Measurements from ENCODE around the gene MTHFD1. TPM values are rescaled to one million over a fixed set of nuclear protein-coding genes. Genes with fewer than 3 reads are reported as not detected.

Gene MTHFD1
- total RNA-seq, 3 donors from 2014 or later (not counting 1 experiment from before 2014, with no cell fraction given) = 27.6 to 34.6 (median 28.0) TPM

- WGBS (ENCODE audit: insufficient coverage) = 94% methylated on average over 7 of the region's 7 CpGs
- ATAC-seq (no peak), DNase-seq (no peak)
- Mint-ChIP-seq H3K27ac (no peak overlapping the region), H3K36me3 (peaks cover 6% of the 10 kb centered on the region), H3K27me3 (ENCODE audit: low read depth in 2 of 2) (no peaks in the 10 kb centered on the region), H3K4me1 (no peaks in the 10 kb centered on the region), H3K9me3 (no peaks in the 10 kb centered on the region), H3K4me3 (no peak overlapping the region)
- Histone ChIP-seq H3K27ac (ENCODE audit: low read length) (no peak overlapping the region), H3K4me1 (ENCODE audit: control insufficient read depth, insufficient read depth, low read length) (no peaks in the 10 kb centered on the region), H3K4me3 (ENCODE audit: low read length) (no peak overlapping the region), H3K36me3 (ENCODE audit: control insufficient read depth, insufficient read depth, low read length) (peaks cover 28% of the 10 kb centered on the region), H3K9me3 (ENCODE audit: control insufficient read depth, insufficient read depth, low read length) (no peaks in the 10 kb centered on the region), H3K27me3 (ENCODE audit: control insufficient read depth, insufficient read depth, low read length) (no peaks in the 10 kb centered on the region)
- intact Hi-C loops (cut with micrococcal nuclease) = no loop called here
- no peak for TF ChIP-seq CTCF (IDR thresholded peaks at IDR 0.05)
Observed at GRCh38 chr14:64419003-64419402, 30.9 kb downstream of the MTHFD1 start.

- H3K36me3 ChIP-seq (ENCODE audit: control insufficient read depth, insufficient read depth, low read length) = peaks cover 28% of the 10 kb centered on the region
- Mint-ChIP-seq H3K4me1 (no peaks in the 10 kb centered on the region), H3K36me3 (peaks cover 6% of the 10 kb centered on the region), H3K27me3 (ENCODE audit: low read depth in 2 of 2) (no peaks in the 10 kb centered on the region), H3K9me3 (no peaks in the 10 kb centered on the region), H3K27ac (no peak overlapping the region), H3K4me3 (no peak overlapping the region)
- 90% methylated on average over 5 of the region's 8 CpGs for WGBS (ENCODE audit: insufficient coverage)
- H3K27me3 ChIP-seq (ENCODE audit: control insufficient read depth, insufficient read depth, low read length) = no peaks in the 10 kb centered on the region
- ATAC-seq (no peak), DNase-seq (no peak)
- intact Hi-C loops (cut with micrococcal nuclease) = no loop called here
- H3K4me3 ChIP-seq (ENCODE audit: low read length) = no peak overlapping the region
- H3K4me1 ChIP-seq (ENCODE audit: control insufficient read depth, insufficient read depth, low read length) = no peaks in the 10 kb centered on the region
- H3K27ac ChIP-seq (ENCODE audit: low read length) = no peak overlapping the region
- TF ChIP-seq CTCF (IDR thresholded peaks at IDR 0.05) = no peak
- H3K9me3 ChIP-seq (ENCODE audit: control insufficient read depth, insufficient read depth, low read length) = no peaks in the 10 kb centered on the region
Observed at GRCh38 chr14:64421166-64421565, 33.0 kb downstream of the MTHFD1 start.

GRCh38 chr14:64422005-64422404 is 33.9 kb downstream of the MTHFD1 start:
- no CpG with 5 or more reads among the region's 1 CpG for WGBS (ENCODE audit: insufficient coverage)
- intact Hi-C loops (cut with micrococcal nuclease) = no loop called here
- no peak for ATAC-seq
- Mint-ChIP-seq H3K27me3 (ENCODE audit: low read depth in 2 of 2) (no peaks in the 10 kb centered on the region), H3K36me3 (peaks cover 6% of the 10 kb centered on the region), H3K4me3 (no peak overlapping the region), H3K27ac (no peak overlapping the region), H3K9me3 (no peaks in the 10 kb centered on the region), H3K4me1 (no peaks in the 10 kb centered on the region)
- no peaks in the 10 kb centered on the region for H3K4me1 ChIP-seq (ENCODE audit: control insufficient read depth, insufficient read depth, low read length)
- H3K27me3 ChIP-seq (ENCODE audit: control insufficient read depth, insufficient read depth, low read length) = no peaks in the 10 kb centered on the region
- H3K9me3 ChIP-seq (ENCODE audit: control insufficient read depth, insufficient read depth, low read length) = no peaks in the 10 kb centered on the region
- H3K36me3 ChIP-seq (ENCODE audit: control insufficient read depth, insufficient read depth, low read length) = peaks cover 26% of the 10 kb centered on the region
- H3K4me3 ChIP-seq (ENCODE audit: low read length) = no peak overlapping the region
- DNase-seq = no peak
- no peak overlapping the region for H3K27ac ChIP-seq (ENCODE audit: low read length)
- no peak for TF ChIP-seq CTCF (IDR thresholded peaks at IDR 0.05)

GRCh38 chr14:64422756-64423155 is 34.6 kb downstream of the MTHFD1 start:
- no peaks in the 10 kb centered on the region for H3K4me1 Mint-ChIP-seq
- no peak for DNase-seq
- H3K27ac Mint-ChIP-seq = peak overlapping the region in 1 of 2 donors; percentile 22
- TF ChIP-seq CTCF (IDR thresholded peaks at IDR 0.05) = no peak
- H3K27ac ChIP-seq (ENCODE audit: low read length) = no peak overlapping the region
- H3K4me1 ChIP-seq (ENCODE audit: control insufficient read depth, insufficient read depth, low read length) = no peaks in the 10 kb centered on the region
- no peaks in the 10 kb centered on the region for H3K27me3 ChIP-seq (ENCODE audit: control insufficient read depth, insufficient read depth, low read length)
- no peaks in the 10 kb centered on the region for H3K27me3 Mint-ChIP-seq (ENCODE audit: low read depth in 2 of 2)
- ATAC-seq = no peak
- H3K4me3 Mint-ChIP-seq = no peak overlapping the region
- H3K4me3 ChIP-seq (ENCODE audit: low read length) = no peak overlapping the region
- intact Hi-C loops (cut with micrococcal nuclease) = no loop called here
- peaks cover 32% of the 10 kb centered on the region for H3K36me3 ChIP-seq (ENCODE audit: control insufficient read depth, insufficient read depth, low read length)
- WGBS (ENCODE audit: insufficient coverage) = 86% methylated on average over 7 of the region's 7 CpGs
- H3K36me3 Mint-ChIP-seq = peaks cover 6% of the 10 kb centered on the region
- H3K9me3 Mint-ChIP-seq = no peaks in the 10 kb centered on the region
- H3K9me3 ChIP-seq (ENCODE audit: control insufficient read depth, insufficient read depth, low read length) = no peaks in the 10 kb centered on the region

Measured in natural killer cell (primary cell).